DOHH2 (cell line): ENCODE results near the gene EYA2.

Experiments
- H3F3A ChIP-seq: fragments of 200-600 bp; sonication (generic), shearing (Covaris generic); 2 replicates; pipeline ENCODE4 v1.6.0; 2016; ENCODE audit warnings: antibody characterized with exemption, mild to moderate bottlenecking; ENCODE audit not compliant: control insufficient read depth, insufficient read depth
- H3K27ac ChIP-seq: fragments of 200-600 bp; sonication (generic); 2 replicates; pipeline ENCODE4 v1.5.1; 2014; ENCODE audit warnings: low read depth, mild to moderate bottlenecking, low read length, moderate library complexity
- H3K27me3 ChIP-seq: fragments of 200-600 bp; sonication (generic); 2 replicates; pipeline ENCODE4 v1.6.1; 2014; ENCODE audit warnings: mild to moderate bottlenecking, low read length, mixed read lengths; ENCODE audit not compliant: control insufficient read depth
- H3K36me3 ChIP-seq: fragments of 200-600 bp; sonication (generic); 2 replicates; pipeline ENCODE4 v1.6.1; 2014; ENCODE audit warnings: mild to moderate bottlenecking, low read length, moderate library complexity, mixed read lengths; ENCODE audit not compliant: control insufficient read depth
- H3K4me1 ChIP-seq: fragments of 200-600 bp; sonication (generic); 2 replicates; pipeline ENCODE4 v1.6.1; 2014; ENCODE audit warnings: mild to moderate bottlenecking, low read length, mixed read lengths; ENCODE audit not compliant: control insufficient read depth
- H3K4me2 ChIP-seq: fragments of 200-600 bp; sonication (generic); 2 replicates; pipeline ENCODE4 v1.6.0; 2014; ENCODE audit warnings: mild to moderate bottlenecking, low read length, moderate library complexity
- H3K4me3 ChIP-seq: fragments of 200-600 bp; sonication (generic); 2 replicates; pipeline ENCODE4 v1.5.1; 2014; ENCODE audit warnings: mild to moderate bottlenecking, low read length, mixed read lengths
- H3K79me2 ChIP-seq: fragments of 200-600 bp; sonication (generic); 2 replicates; pipeline ENCODE4 v1.6.1; 2014; ENCODE audit warnings: mild to moderate bottlenecking, low read length, mixed read lengths; ENCODE audit not compliant: control insufficient read depth
- H3K9me2 ChIP-seq: fragments of 200-600 bp; sonication (generic); replicated peaks from 2 replicates; pipeline ENCODE4 v1.6.1; 2014; ENCODE audit warnings: mild to moderate bottlenecking, low read length, mixed read lengths; ENCODE audit not compliant: control insufficient read depth
- H3K9me3 ChIP-seq: fragments of 200-600 bp; sonication (generic); 2 replicates; pipeline ENCODE4 v1.6.1; 2014; ENCODE audit warnings: antibody characterized with exemption, low read length, mixed read lengths; ENCODE audit not compliant: control insufficient read depth, insufficient read depth
- H4K20me1 ChIP-seq: fragments of 200-600 bp; sonication (generic); 2 replicates; pipeline ENCODE4 v1.6.0; 2014; ENCODE audit warnings: low read depth, mild to moderate bottlenecking, antibody characterized with exemption, low read length, moderate library complexity; ENCODE audit not compliant: control insufficient read depth, insufficient read depth
- CTCF ChIP-seq: fragments of 200-600 bp; sonication (generic); IDR thresholded peaks from one replicate; pipeline ENCODE4 v1.5.1; 2014; ENCODE audit warnings: antibody characterized with exemption, mild to moderate bottlenecking, low read depth, low read length; ENCODE audit not compliant: poor library complexity, severe bottlenecking
- EZH2phosphoT487 ChIP-seq: fragments of 200-600 bp; sonication (generic); IDR thresholded peaks from 2 replicates; pipeline ENCODE4 v1.6.1; 2017; ENCODE audit warnings: borderline replicate concordance, mild to moderate bottlenecking, antibody characterized with exemption, low read length, moderate library complexity, mixed read lengths

EYA2 gene

GRCh38 chr20:46941404-46941803 is 46.8 kb downstream of the EYA2 start:
- H3K79me2 ChIP-seq, result no peaks in the 10 kb centered on the region
- no peaks in the 10 kb centered on the region for H3K9me2 ChIP-seq
- no peaks in the 10 kb centered on the region for H4K20me1 ChIP-seq
- H3K36me3 ChIP-seq, result no peaks in the 10 kb centered on the region
- no peaks in the 10 kb centered on the region for H3K4me1 ChIP-seq
- no peaks in the 10 kb centered on the region for H3K27me3 ChIP-seq
- no peaks in the 10 kb centered on the region for H3F3A ChIP-seq
- no peaks in the 10 kb centered on the region for H3K9me3 ChIP-seq
- H3K27ac ChIP-seq, result no peak overlapping the region
- TF ChIP-seq CTCF (no peak), EZH2phosphoT487 (no peak)
- no peak overlapping the region for H3K4me3 ChIP-seq
- no peak overlapping the region for H3K4me2 ChIP-seq

GRCh38 chr20:46943861-46944591 is 49.4 kb downstream of the EYA2 start:
- H3K79me2 ChIP-seq, result no peaks in the 10 kb centered on the region
- no peak overlapping the region for H3K4me2 ChIP-seq
- H3F3A ChIP-seq, result no peaks in the 10 kb centered on the region
- H3K36me3 ChIP-seq, result no peaks in the 10 kb centered on the region
- H3K27ac ChIP-seq, result no peak overlapping the region
- no peaks in the 10 kb centered on the region for H3K9me2 ChIP-seq
- no peaks in the 10 kb centered on the region for H3K4me1 ChIP-seq
- TF ChIP-seq CTCF (no peak), EZH2phosphoT487 (no peak)
- H3K4me3 ChIP-seq, result no peak overlapping the region
- no peaks in the 10 kb centered on the region for H4K20me1 ChIP-seq
- no peaks in the 10 kb centered on the region for H3K27me3 ChIP-seq
- no peaks in the 10 kb centered on the region for H3K9me3 ChIP-seq

GRCh38 chr20:46945465-46945864 is 50.8 kb downstream of the EYA2 start:
- Histone ChIP-seq H3F3A (no peaks in the 10 kb centered on the region), H3K4me1 (no peaks in the 10 kb centered on the region), H3K9me2 (no peaks in the 10 kb centered on the region), H4K20me1 (no peaks in the 10 kb centered on the region), H3K79me2 (no peaks in the 10 kb centered on the region), H3K27me3 (no peaks in the 10 kb centered on the region), H3K4me2 (no peak overlapping the region), H3K9me3 (no peaks in the 10 kb centered on the region), H3K27ac (no peak overlapping the region), H3K4me3 (no peak overlapping the region), H3K36me3 (no peaks in the 10 kb centered on the region)
- TF ChIP-seq EZH2phosphoT487, result no peak
- TF ChIP-seq CTCF, result no peak

GRCh38 chr20:46946181-46946624 is 51.6 kb downstream of the EYA2 start:
- no peak overlapping the region for H3K4me3 ChIP-seq
- no peaks in the 10 kb centered on the region for H3K36me3 ChIP-seq
- no peaks in the 10 kb centered on the region for H3F3A ChIP-seq
- no peak for TF ChIP-seq CTCF
- no peak for TF ChIP-seq EZH2phosphoT487
- no peaks in the 10 kb centered on the region for H3K27me3 ChIP-seq
- H3K9me2 ChIP-seq, result no peaks in the 10 kb centered on the region
- H3K27ac ChIP-seq, result no peak overlapping the region
- no peak overlapping the region for H3K4me2 ChIP-seq
- no peaks in the 10 kb centered on the region for H3K4me1 ChIP-seq
- no peaks in the 10 kb centered on the region for H4K20me1 ChIP-seq
- no peaks in the 10 kb centered on the region for H3K9me3 ChIP-seq
- no peaks in the 10 kb centered on the region for H3K79me2 ChIP-seq
